HG03159 (cell line): ENCODE measurements around the gene MARCKSL1.
"Not testable (repeated sequence)": the region's sequence is repeated elsewhere in the genome, so short reads cannot be mapped to it uniquely, and the experiment has no call there.

Experiments used
- ATAC-seq: cut with Tn5 transposase; IDR thresholded peaks from one replicate; pipeline ENCODE4 v1.9.1; 2021; ENCODE audit warnings: mild to moderate bottlenecking, moderate library complexity; ENCODE audit not compliant: unreplicated experiment

The MARCKSL1 gene

GRCh38 chr1:32291145-32291707 lies 44.8 kb downstream of the MARCKSL1 start:
- ATAC-seq = no peak

GRCh38 chr1:32289256-32289655 lies 46.8 kb downstream of the MARCKSL1 start:
- no peak for ATAC-seq

GRCh38 chr1:32286763-32287162 lies 49.3 kb downstream of the MARCKSL1 start:
- no peak for ATAC-seq

GRCh38 chr1:32285658-32286057 lies 50.4 kb downstream of the MARCKSL1 start:
- ATAC-seq = no peak

- not testable (repeated sequence) for ATAC-seq
These were observed 51.3 kb downstream of the MARCKSL1 start for GRCh38 chr1:32284777-32285176.
